HCT116 (cell line): ENCODE measurements around the gene ATP1A1. TPM values are rescaled to one million over a fixed set of nuclear protein-coding genes. Genes with fewer than 3 reads are reported as not detected.

ENCODE experiments used
- ATAC-seq: fragments of 200-7000 bp; cut with Tn5 transposase; 2 replicates; pipeline ENCODE4 v1.9.1; 2020; ENCODE audit warnings: mild to moderate bottlenecking, moderate library complexity
- BruUV-seq: library from RNA; stranded (reverse); fragments of 400-500 nt; replicated peaks from 2 replicates; lab custom pipeline; 2021; lab: Mats Ljungman, UMichigan
- CTCF ChIA-PET: fragments of 300-600 bp; sonication (Branson Sonifier 250); formaldehyde crosslinking; loops from one replicate; lab custom pipeline; 2021; ENCODE audit warnings: antibody characterized with exemption; lab: Charles Lee
- POLR2A ChIA-PET: fragments of 300-600, 350-600 bp; sonication (Branson Sonifier 250); formaldehyde crosslinking; loops from one replicate; lab custom pipeline; 2021; ENCODE audit warnings: antibody characterized with exemption; lab: Charles Lee
- RAD21 ChIA-PET, 2 experiments: fragments of 300-600 bp; sonication (Branson Sonifier 250); formaldehyde crosslinking; loops; one replicate each; lab custom pipeline; 2023; ENCODE audit warnings: low total read pairs in 2 of 2; ENCODE audit not compliant: uncharacterized antibody in 2 of 2, unreplicated experiment in 2 of 2, low non-redundant PET in 1 of 2; lab: Charles Lee
- DNase-seq: peaks from one replicate; pipeline ENCODE4 v3.0.0-alpha.2; 2010; ENCODE audit warnings: low read depth, low spot score
- H2AFZ ChIP-seq: fragments of 200-600 bp; shearing (Covaris generic), sonication (generic); 2 replicates; pipeline ENCODE4 v1.6.1; 2017; ENCODE audit warnings: low read depth, mixed run types, mixed read lengths, antibody characterized with exemption, low read length; ENCODE audit not compliant: poor library complexity, severe bottlenecking
- H3K27ac ChIP-seq: 2 replicates; pipeline ENCODE4 v1.5.1; 2012; ENCODE audit warnings: low read depth, low read length
- H3K27me3 ChIP-seq: fragments of 200-600 bp; sonication (generic); 2 replicates; pipeline ENCODE4 v1.6.1; 2016; ENCODE audit warnings: mixed run types, low read length, mixed read lengths; ENCODE audit not compliant: insufficient read depth
- H3K36me3 ChIP-seq, 2 experiments: fragments of 200-500 bp in 1 of 2; fragments of 200-600 bp in 1 of 2; sonication (Bioruptor generic) in 1 of 2; sonication (generic) in 1 of 2; 2 replicates each; pipeline versions ENCODE4 v1.5.1 to v1.6.1; 2014 to 2016; ENCODE audit warnings: low read length in 2 of 2, inconsistent platforms in 1 of 2, mixed read lengths in 1 of 2, mixed run types in 1 of 2; ENCODE audit not compliant: insufficient read depth in 2 of 2, control insufficient read depth in 1 of 2
- H3K4me1 ChIP-seq, 2 experiments: fragments of 200-600 bp in 1 of 2; sonication (generic) in 1 of 2; 2 replicates each; pipeline versions ENCODE4 v1.5.1 to v1.6.1; 2012 to 2017; ENCODE audit warnings: low read length in 2 of 2, inconsistent platforms in 1 of 2, mild to moderate bottlenecking in 1 of 2, mixed read lengths in 1 of 2, mixed run types in 1 of 2, moderate library complexity in 1 of 2; ENCODE audit not compliant: insufficient read depth in 2 of 2, control insufficient read depth in 1 of 2
- H3K4me2 ChIP-seq: fragments of 200-600 bp; sonication (generic); 2 replicates; pipeline ENCODE4 v1.6.1; 2017; ENCODE audit warnings: mixed run types, low read length, mixed read lengths
- H3K4me3 ChIP-seq, 2 experiments: fragments of 200-600 bp in 1 of 2; sonication (generic) in 1 of 2; replicated peaks in 1 of 2; 2 replicates each; pipeline ENCODE4 v1.5.1; 2011 to 2016; ENCODE audit warnings: low read length in 2 of 2, control low read depth in 1 of 2, low read depth in 1 of 2, mild to moderate bottlenecking in 1 of 2, mixed read lengths in 1 of 2, mixed run types in 1 of 2
- H3K79me2 ChIP-seq: fragments of 200-600 bp; sonication (generic); 2 replicates; pipeline ENCODE4 v1.6.1; 2017; ENCODE audit warnings: mild to moderate bottlenecking, mixed run types, low read length, moderate library complexity, mixed read lengths; ENCODE audit not compliant: insufficient read depth
- H3K9ac ChIP-seq: fragments of 200-600 bp; sonication (generic); 2 replicates; pipeline ENCODE4 v1.6.1; 2016; ENCODE audit warnings: low read length, mixed read lengths
- H3K9me2 ChIP-seq: fragments of 200-600 bp; sonication (generic), shearing (Covaris generic); 2 replicates; pipeline ENCODE4 v1.6.1; 2017; ENCODE audit warnings: mixed run types, mild to moderate bottlenecking, moderate library complexity; ENCODE audit not compliant: insufficient read depth
- H3K9me3 ChIP-seq, 2 experiments: fragments of 200-500 bp in 1 of 2; fragments of 200-600 bp in 1 of 2; sonication (Bioruptor generic) in 1 of 2; sonication (generic) in 1 of 2; 2 replicates each; pipeline ENCODE4 v1.6.1; 2014 to 2017; ENCODE audit warnings: low read length in 2 of 2, mixed read lengths in 2 of 2, inconsistent platforms in 1 of 2, low read depth in 1 of 2, mild to moderate bottlenecking in 1 of 2, mixed run types in 1 of 2, moderate library complexity in 1 of 2; ENCODE audit not compliant: control insufficient read depth in 1 of 2, insufficient read depth in 1 of 2
- H4K20me1 ChIP-seq: fragments of 200-600 bp; sonication (generic), shearing (Covaris generic); 2 replicates; pipeline ENCODE4 v1.6.1; 2017; ENCODE audit warnings: mixed run types, mild to moderate bottlenecking, moderate library complexity; ENCODE audit not compliant: insufficient read depth
- CTCF ChIP-seq, 3 experiments: fragments of 200-600 bp in 1 of 3; sonication (generic) in 1 of 3; IDR thresholded peaks in 2 of 3; conservative IDR thresholded peaks in 1 of 3; 2 replicates each; pipeline ENCODE4 v1.5.1; 2012 to 2017; ENCODE audit warnings: low read depth in 2 of 3, low read length in 2 of 3, antibody characterized with exemption in 1 of 3, borderline replicate concordance in 1 of 3, control low read depth in 1 of 3, mild to moderate bottlenecking in 1 of 3, mixed read lengths in 1 of 3, mixed run types in 1 of 3, moderate library complexity in 1 of 3; ENCODE audit not compliant: insufficient read depth in 1 of 3
- EZH2phosphoT487 ChIP-seq: fragments of 200-600 bp; IDR thresholded peaks from 2 replicates; pipeline ENCODE4 v1.6.1; 2018; ENCODE audit warnings: antibody characterized with exemption, borderline replicate concordance
- FOSL1 ChIP-seq: IDR thresholded peaks from 2 replicates; pipeline ENCODE4 v1.6.1; 2012; ENCODE audit warnings: low read depth
- POLR2A ChIP-seq: IDR thresholded peaks from 2 replicates; pipeline ENCODE4 v1.7.0; 2011; ENCODE audit warnings: borderline replicate concordance; ENCODE audit not compliant: insufficient read depth, insufficient read length; ENCODE audit errors: extremely low read depth
- REST ChIP-seq: IDR thresholded peaks from 2 replicates; pipeline ENCODE4 v1.6.1; 2012; ENCODE audit warnings: low read depth
- TCF7L2 ChIP-seq: IDR thresholded peaks from 2 replicates; pipeline ENCODE4 v1.7.0; 2011; ENCODE audit warnings: borderline replicate concordance, inconsistent platforms; ENCODE audit not compliant: insufficient read depth, insufficient read length; ENCODE audit errors: extremely low read depth
- YY1 ChIP-seq: IDR thresholded peaks from 2 replicates; pipeline ENCODE4 v1.6.1; 2011; ENCODE audit warnings: low read length, low read depth, moderate library complexity, mild to moderate bottlenecking; ENCODE audit not compliant: insufficient replicate concordance; ENCODE audit errors: extremely low read depth
- ZBTB33 ChIP-seq: IDR thresholded peaks from 2 replicates; pipeline ENCODE4 v1.6.1; 2011; ENCODE audit warnings: mild to moderate bottlenecking, low read length, moderate library complexity; ENCODE audit not compliant: insufficient replicate concordance; ENCODE audit errors: extremely low read depth
- ZNF274 ChIP-seq: fragments of 200-500 bp; sonication (Bioruptor generic); IDR thresholded peaks from 2 replicates; pipeline ENCODE4 v1.6.1; 2014; ENCODE audit warnings: mild to moderate bottlenecking, low read depth, low read length, inconsistent platforms
- intact Hi-C: fragments of 100-400 bp; cut with micrococcal nuclease; formaldehyde crosslinking; loops from 2 replicates; pipeline ENCODE4 v1.10.0; 2022
- total RNA-seq: library from RNA; stranded (reverse); gene quantifications from one replicate; pipeline ENCODE4 v1.2.1, GENCODE V29; 2021; ENCODE audit not compliant: unreplicated experiment

ATP1A1 gene
- total RNA-seq, 1 experiment from 2014 or later = 290 TPM

- TF ChIP-seq CTCF (IDR thresholded peaks at IDR 0.05 in 2 of 3, conservative IDR thresholded peaks at IDR 0.05 in 1 of 3; ENCODE audit: borderline replicate concordance in 1 of 3, insufficient read depth in 1 of 3, low read depth in 2 of 3, low read length in 2 of 3) = no peak
- TF ChIP-seq REST = no peak
- no peak for TF ChIP-seq EZH2phosphoT487
- no peak for TF ChIP-seq YY1
These were observed 6.1 kb downstream of the ATP1A1 start (continued) for GRCh38 chr1:116379057-116379630.

- POLR2A ChIA-PET = no interaction called here
- CTCF ChIA-PET = interaction anchor here (1.0 kb wide), 1 partner anchor 231 kb away, joined by 3 read pairs; no protein-coding TSS in a partner anchor
- TF ChIP-seq TCF7L2 (no peak), FOSL1 (no peak), ZNF274 (no peak), ZBTB33 (no peak), POLR2A (no peak)
- TF ChIP-seq, all 23 proteins: peak for 0
- H3K79me2 ChIP-seq = peaks cover 100% of the 10 kb centered on the region
- peaks cover 24% of the 10 kb centered on the region; the same call in 1 of the 2 replicates for H4K20me1 ChIP-seq
- no peak overlapping the region for H3K27ac ChIP-seq
- no peak overlapping the region for H2AFZ ChIP-seq
- intact Hi-C loops = loop anchor here (5.0 kb wide), 3 partner anchors 107 to 243 kb away; no protein-coding TSS in a partner anchor
- RAD21 ChIA-PET = no interaction called here
- peaks cover 30 to 58% of the 10 kb centered on the region in 2 experiments for H3K4me1 ChIP-seq
- H3K9me2 ChIP-seq = no peaks in the 10 kb centered on the region
- DNase-seq (no peak), ATAC-seq (no peak)
- no peaks in the 10 kb centered on the region for H3K27me3 ChIP-seq
- H3K9ac ChIP-seq = no peak overlapping the region
- no peak overlapping the region for H3K4me3 ChIP-seq
- peaks cover 7 to 8% of the 10 kb centered on the region in 2 experiments; a peak in 2 of 4 replicates for H3K36me3 ChIP-seq
- no peaks in the 10 kb centered on the region for H3K9me3 ChIP-seq
- H3K4me2 ChIP-seq = no peak overlapping the region
- no TSS peak for BruUV-seq
These were observed 6.8 kb downstream of the ATP1A1 start for GRCh38 chr1:116379674-116380498.
